Activated CD8-positive, alpha-beta memory T cell treated with anti-CD3 and anti-CD28 coated beads for 4 hours (primary cell): ENCODE results near the gene TRAF3IP1.
"Not testable (repeated sequence)": the region's sequence is repeated elsewhere in the genome, so short reads cannot be mapped to it uniquely, and the experiment has no call there.

Experiments
- DNase-seq, 2 donors: peaks; one replicate each; pipeline ENCODE4 v3.0.0-alpha.2; 2020; ENCODE audit warnings: low read depth in 2 of 2

The TRAF3IP1 gene

DNA sequence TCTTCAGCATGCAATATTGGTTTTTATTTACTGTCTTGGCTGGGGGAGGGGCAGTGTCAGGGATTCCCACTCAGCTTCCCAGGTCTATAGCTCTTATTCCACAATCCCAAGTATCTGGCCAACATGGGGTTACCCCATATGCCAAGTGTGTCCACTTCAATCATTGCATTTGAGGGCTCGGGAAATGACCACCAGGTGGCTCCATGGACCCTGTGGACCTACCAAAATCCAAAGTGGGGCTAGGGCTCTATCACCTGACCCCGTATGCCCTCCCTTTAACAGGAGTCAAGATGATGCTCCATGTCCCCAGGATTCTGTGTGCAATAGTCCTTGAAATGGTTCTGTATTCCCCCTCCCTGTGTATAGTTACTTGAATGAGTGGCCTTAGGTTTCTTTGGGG, 12.1 kb upstream of the TRAF3IP1 start:
- DNase-seq = no peak

DNA sequence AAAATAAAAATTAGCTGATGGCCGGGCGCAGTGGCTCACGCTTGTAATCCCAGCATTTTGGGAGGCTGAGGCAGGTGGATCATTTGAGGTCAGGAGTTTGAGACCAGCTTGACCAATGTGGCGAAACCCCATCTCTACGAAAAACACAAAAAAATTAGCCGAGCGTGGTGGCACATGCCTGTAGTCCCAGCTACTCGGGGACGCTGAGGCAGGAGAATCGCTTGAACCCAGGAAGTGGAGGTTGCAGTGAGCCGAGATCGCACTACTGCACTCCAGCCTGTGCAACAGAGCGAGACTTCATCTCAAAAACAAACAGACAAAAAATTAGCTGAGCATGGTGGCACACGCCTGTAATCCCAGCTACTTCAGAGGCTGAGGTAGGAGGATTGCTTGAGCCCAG, 9.6 kb upstream of the TRAF3IP1 start:
- not testable (repeated sequence) for DNase-seq

DNA sequence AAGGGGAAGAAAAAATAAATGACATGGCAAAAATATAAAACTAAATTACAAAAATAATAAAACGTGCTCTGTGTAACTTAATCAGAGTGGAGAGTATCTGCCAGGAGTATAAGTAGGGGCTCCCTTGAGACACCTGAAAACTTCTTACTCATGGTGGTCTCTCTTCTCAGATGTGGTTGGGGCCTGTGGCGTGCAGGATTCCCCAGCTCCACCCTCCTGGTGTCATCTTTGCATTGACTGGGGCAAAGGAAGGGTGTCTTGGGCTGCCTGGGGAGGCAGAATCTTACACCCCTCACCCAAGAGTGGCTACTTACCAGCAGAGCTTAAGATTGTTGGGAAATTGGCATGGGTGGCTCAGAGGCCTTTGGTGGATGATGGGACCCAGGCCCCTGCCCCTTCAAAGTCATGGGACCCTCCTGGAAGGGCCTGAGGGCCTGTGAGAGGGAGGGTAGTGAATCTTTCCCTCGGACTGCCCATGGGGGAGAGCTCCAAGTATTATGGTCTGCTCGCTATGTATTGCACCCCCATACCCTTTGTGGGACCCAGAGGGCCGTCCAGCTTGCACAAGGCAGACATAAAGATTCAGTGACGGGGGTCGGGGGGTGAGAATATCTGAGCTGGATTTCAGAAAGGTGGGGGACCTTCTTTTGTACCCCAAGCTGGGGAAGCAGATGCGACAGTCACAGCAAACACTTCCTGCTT, 6.9 kb upstream of the TRAF3IP1 start:
- no peak for DNase-seq

DNA sequence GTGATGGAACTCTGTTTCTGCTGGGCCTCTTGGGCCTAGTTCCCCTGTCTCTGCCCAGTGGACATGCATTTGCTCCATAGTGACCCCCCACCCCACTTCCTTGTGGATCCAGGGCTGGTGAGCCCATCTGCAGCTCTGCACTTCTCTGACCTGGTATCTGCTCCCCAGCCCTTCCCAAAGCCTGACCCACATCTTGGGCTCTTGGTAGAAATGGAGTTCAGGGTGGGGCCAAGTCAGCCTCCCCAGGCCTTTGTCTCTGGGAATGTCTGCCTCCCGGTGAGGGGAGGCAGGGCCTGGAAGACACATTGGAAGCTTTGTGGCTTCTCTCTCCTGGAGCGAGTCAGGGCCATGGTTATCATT, 6.3 kb upstream of the TRAF3IP1 start:
- DNase-seq = no peak

DNA sequence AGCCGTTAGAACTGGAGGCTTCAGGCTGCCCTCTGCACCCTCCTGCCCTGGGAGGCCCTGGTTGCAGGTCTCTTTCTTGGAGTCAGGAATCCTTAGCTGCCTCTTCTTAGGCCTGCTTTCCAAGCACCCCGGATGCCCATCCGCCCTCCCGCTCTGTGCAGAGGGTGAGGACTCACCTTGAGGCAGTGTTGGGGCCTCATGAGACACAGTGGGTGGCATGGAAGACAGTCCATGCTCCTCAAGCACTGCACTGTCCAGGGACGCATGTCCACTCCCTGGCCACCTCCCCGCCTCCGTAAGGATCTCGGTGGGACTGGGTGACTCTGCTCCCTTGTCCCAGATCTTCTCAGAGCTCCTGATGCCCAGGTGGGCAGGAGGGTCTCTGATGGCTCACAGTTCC, 5.7 kb upstream of the TRAF3IP1 start:
- DNase-seq = no peak

DNA sequence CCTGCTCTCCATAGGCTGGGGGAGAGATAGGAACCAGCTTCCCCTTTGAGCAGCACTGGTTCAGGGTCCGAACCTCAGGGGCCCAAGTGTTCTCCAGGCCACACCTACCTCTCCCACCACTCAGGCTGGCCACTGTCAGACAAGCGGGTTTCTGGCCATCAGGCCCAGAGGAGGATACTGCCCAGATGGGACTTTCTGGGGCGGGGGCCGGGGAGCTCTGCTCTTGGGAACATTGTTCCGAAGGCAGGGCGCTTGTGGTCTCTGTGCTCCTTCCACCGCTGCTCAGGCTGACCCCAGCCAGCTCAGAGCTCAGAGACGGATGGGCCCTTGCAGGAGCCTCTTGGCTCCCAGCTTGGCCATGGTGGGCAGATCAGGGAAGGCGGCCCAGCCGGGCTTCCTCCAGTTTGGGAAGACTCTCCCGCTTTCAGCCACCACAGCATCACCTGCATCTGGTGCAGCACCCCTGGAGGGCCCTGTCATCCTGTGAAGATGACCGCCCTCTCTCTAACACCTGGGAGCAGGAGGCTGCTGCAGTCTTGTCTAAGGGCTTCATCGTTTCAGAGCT, 5.2 kb upstream of the TRAF3IP1 start:
- DNase-seq = no peak

DNA sequence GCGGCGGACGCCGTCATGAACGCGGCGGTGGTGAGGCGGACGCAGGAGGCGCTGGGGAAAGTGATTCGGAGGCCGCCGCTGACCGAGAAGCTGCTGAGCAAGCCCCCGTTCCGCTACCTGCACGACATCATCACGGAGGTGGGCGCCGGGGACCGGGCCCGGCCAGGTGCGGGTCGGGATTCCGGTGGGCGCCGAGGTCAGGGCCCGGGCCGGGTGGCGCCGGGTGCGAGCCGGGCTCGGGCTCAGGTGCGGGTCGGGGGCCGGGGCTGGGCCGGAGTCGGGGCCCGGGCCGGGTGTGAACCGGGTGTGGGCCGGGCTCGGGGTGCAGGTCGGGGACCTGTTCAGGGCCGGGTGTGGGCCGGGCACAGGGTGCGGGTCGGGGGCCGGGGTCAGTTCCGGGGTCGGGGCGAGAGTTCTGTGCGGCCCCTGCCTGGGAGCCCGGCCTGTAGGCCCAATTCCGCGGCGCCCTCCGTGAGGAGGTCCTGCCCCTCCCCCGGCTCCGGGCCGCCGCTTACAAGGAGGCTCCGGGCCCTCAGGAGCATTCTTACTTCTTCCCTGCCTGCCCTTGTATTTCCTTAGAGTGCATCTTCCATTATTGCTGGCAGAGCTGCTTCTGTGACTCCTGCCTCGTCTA, 447 bp downstream of the TRAF3IP1 start:
- DNase-seq = no peak

DNA sequence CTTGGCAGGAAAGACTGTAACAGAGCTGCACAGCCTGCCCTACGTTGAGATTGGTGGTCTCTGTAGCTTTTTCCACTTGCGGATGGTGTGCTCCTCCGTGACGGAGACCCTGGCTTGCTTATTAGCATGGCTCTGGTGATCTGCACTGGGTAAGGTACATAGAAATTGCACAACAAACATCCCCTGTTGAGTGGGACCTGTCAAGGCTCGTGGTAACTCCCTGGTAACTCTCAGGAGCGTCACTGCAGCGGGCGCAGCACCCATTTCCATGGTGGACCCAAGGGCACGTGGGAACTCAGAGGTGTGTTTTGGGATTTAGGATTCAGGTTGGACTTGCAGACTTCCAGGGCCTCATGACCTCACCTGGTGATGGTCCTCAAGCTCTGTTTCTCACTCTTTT, 1.1 kb downstream of the TRAF3IP1 start:
- DNase-seq = no peak

DNA sequence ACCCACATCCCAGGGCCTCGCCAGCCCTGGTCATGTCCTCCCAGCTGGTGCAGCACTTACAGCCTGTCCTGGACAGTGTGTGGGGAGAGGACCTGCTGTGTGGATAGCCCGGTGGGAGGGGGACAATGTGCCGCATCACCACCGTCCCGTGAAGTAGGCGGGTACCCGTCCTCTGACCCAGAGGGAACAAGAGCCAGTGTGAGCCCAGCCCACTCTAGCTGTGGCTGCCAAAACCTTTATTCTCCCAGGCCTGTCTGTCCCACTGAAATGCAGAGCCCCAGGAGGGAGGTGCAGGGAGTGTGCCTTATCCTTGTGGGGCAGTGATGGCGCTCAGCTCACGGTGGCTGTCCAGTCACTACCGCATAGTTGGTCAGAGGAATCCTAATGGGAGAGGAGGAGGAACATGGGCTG, 1.7 kb downstream of the TRAF3IP1 start:
- no peak for DNase-seq

DNA sequence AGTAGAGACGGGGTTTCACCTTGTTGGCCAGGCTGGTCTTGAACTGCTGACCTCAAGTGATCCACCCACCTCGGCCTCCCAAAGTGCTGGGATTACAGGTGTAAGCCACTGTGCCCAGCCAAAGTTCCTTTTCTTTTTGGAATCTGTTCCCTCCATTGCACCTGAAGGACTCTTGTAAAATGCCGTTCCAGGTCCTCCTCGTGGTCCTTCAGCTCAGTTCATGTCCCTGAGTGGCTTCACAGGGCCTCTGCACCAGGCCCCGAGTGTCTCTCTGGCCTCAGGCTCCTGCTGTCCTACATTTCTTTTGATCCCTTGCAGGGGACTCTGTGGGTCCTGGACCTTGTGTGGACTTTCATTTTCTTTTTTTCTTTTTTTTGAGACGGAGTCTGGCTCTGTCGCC, 3.9 kb downstream of the TRAF3IP1 start:
- DNase-seq = not testable (repeated sequence)

DNA sequence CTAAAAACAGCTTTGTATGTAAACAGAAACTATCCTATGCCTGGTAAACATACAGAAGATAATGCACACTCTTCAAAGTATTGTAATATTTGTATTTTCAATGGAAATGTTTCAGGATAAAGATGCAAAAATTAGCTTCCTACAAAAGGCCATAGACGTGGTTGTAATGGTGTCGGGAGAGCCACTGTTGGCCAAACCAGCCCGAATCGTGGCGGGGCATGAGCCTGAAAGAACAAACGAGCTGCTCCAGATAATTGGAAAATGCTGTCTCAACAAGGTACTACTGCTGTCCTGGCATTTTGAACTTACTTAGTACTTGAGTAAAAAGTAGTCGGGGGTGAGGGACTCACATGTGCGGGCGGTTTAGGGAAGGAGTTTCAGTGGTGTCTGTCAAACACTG, 5.4 kb downstream of the TRAF3IP1 start:
- DNase-seq = no peak

DNA sequence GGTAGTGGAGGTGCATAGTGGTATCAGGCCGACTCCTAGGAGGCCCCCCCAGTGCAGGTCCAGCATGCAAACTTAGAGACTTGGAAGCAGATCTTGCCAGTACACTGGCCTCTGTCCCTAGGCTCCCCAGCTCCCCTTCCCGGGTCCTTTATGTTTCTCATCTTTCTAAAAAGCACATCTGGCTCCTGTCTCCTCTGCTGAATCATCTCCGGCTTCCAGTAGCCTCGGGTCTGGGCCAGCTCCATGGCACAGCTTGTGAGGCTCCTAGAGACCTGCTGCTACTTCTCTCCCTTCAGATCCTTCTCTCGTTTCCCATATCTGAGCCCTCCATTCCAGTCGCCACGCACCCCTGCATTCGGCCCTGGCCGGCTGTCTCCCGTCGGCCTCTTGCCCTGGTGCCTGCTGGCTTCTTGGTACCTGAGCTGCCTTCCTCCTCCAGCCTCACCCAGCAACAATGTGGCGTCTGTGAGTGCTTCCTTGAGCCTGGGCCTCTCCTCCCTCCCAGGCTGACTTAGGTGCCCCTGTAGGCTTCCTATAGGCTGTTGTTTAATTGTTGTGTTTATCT, 6.6 kb downstream of the TRAF3IP1 start:
- no peak for DNase-seq

DNA sequence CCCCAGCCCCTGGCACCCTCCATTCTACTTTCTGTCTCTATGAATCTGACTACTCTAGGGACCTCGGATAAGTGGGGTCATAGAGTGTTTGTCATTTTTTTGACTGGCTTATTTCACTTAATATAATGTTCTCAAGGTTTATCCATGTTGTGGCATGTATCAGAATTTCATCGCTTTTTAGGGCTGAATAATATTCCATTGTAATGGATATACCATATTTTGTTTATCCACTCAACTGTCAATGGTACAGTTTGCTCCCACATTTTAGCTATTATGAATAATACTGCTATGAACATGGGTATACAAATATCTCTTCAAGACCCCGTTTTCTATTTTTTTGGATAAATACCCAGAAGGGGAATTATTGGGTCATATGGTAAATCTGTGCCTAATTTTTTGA, 7.4 kb downstream of the TRAF3IP1 start:
- DNase-seq = no peak

DNA sequence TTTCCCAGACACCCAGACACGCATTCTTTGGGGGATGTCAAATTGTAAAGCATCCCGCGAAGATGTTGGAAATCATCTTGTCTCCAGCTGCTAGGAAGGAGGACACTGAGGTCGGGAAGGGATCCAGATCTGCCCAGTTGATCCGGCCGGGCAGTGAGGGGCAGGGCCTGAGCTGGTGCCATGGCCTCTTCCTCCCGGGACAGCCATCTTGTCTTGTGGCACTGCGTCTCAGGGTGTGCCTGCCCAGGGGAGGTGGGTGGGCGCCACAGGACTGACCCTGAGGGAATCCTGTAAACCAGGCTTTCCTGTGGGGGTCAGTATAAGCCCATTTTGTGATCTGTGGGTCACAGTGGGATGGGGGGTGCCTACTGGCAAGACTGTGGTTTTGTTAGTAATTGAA, 10.1 kb downstream of the TRAF3IP1 start:
- no peak for DNase-seq

DNA sequence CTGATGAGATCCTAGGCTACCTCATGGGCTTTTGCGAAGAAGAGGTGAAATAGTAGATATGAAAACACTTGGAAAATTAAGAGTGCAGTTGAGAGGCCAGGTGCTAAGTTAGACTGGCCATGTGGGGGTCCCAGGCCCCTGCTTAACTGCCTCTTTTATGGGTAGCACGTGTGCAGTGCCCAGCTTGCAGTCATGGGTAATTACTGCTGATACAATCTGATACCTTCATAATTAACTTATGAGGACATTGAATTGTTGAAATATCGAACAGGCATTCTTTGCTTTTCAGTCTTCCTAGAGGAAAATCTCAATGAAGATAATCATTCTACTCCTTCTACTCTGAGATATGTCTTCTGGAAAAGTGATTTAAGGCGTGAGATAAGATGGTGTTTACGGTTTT, 11.6 kb downstream of the TRAF3IP1 start:
- DNase-seq = no peak

DNA sequence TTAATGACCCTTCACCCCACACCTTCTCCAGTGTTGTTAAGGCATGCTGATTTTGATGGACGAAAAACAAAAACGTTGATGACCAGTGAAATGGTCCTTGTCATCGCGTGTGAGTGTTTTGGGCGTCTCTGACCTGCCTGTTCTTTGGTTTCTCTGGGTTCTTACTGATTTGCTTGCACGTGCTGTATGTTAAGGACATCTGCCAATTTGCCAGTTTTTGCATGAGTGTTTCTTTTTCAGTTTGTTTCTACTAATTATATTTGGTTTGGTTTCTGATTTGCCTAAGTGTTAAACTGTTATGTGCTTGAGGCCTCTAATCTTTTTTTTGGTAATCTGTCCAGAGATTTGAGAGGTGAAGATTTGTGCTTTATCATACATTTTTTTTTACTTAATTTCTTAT, 14.6 kb downstream of the TRAF3IP1 start:
- no peak for DNase-seq

DNA sequence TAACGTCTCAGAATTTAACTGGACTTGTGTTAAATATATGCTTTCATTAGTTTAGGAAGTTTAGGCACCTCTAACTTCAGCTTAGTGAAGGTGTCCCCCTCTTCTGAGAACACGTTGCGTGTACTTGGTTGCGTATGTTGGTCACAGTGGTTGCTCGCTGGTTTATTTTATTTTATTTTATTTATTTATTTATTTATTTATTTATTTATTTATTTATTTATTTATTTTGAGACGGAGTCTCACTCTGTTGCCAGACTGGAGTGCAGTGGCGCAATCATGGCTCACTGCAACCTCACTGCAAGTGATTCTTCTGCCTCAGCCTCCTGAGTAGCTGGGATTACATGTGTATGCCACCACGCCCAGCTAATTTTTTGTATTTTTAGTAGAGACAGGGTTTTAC, 15.3 kb downstream of the TRAF3IP1 start:
- not testable (repeated sequence) for DNase-seq

DNA sequence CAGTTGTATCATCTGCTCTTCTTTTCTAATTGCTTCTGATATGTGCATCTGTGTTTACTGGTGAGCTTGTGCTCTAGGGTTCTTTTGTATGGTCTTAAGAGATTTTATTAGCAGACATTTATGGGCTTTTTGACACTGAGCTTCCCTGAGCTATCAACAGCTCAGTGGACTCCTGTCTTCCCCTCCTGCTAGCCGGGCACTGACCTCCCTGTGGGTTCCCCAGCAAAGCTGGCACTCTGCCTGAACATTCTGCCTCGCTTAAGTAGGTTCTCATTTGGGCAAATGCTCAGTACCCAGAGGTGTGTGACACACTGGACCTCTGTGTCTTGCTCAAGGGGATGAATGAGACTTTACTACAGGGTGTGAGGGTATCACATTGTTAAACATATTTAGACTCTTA, 15.8 kb downstream of the TRAF3IP1 start:
- no peak for DNase-seq

DNA sequence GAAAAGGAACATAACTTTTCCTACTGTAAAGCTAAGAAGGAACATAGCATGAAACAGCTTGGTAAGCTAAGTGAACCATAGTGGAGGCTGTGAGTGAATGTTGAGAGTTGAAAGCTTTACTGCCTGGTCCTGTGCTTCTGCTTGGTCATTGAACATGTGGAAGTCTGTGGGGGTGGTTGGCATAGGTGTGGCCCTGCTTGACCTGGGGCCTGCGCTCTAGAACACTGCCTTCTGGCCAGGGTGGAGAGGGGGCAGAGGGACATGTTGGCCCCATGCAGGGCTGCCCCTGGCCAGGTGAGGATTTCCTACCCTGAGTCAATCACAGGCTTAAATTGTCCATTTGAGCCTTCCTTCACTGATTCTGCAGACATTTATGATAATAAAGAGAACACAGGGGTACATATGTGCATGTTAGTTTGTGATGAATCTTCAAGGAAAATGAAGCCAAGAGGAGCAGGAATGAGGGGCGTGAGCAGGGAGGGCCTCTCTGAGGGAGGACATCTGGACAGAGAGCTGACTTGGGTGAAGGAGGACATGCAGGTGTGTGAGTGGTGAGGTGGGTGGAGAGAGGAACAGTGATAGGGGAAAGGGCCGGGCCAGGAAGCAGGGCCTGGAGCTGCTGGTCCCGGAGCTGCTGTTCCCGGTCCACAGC, 16.6 kb downstream of the TRAF3IP1 start:
- DNase-seq = no peak

DNA sequence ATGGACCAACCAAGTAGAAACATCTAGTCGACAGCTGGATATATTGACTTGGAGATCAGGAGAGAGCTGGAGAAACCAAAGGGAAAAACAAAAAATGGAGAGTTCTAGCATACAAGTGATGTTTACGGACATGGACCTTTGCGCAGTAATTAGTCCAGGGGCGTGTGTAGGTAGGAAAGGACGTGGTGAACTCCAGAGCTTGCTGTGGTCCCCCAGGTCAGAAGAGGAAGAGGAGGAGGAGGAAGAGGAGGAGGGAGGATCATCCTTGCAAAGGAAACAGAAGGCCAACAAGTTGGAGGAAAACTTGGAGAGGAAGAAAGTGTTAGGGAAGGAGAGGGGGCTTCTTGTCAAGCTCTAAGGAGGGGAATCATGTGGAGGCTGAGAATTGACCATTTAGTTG, 17.5 kb downstream of the TRAF3IP1 start:
- DNase-seq = no peak

DNA sequence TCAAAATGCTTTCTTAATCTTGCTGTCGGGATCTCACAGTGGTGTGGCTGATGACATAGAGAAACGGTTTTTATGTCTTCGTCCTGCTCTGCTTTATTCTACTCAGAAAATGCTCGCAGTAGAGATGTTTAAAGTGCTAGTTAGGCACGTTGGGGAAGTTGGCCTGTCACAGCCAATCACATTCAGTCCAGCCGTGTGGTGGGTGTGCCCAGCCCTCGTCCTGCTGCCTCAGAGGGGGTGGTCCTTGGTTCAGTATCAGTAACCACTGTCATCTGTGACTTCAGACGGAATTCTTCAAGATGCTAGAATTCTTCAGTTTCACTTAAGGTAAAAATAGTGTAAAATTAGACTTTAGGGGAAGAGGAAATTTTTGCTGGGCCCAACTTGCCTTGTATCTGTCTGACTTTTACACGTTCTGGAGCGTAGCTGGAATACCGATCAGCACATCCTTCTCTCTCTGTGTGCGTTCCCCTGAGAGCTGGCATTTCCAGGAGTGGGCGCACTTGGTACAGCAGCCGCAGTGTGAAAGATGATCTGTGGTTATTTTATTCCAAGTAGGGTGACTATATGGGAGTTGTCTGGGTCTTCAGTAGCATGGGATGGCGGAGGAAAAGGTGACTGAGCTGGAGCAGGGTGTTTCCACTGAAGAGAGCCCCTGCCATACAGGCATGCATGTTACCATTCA, 18.5 kb downstream of the TRAF3IP1 start:
- no peak for DNase-seq

DNA sequence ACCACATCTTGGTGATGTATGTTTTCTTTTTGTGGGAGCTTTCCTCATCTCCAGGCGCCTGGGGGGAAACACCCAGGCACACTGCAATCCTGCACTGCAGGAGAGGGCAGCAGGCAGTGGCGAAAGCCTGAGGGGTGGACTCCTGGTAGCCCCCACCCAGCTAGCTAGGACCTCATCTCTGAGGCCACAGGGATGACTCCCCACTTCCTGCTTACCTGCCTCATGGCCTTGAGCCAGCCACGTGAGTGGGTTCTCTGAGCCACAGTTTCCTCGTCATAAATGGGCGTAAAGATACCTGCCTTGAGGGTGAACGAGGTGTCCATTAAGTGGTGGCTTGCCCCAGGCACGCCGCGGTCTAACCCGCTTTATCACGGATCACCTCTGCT, 19.1 kb downstream of the TRAF3IP1 start:
- DNase-seq = no peak
